ENCODE measurements around the gene PRKD1.

PRKD1 gene

GRCh38 chr14:29536886-29537511 is 390.6 kb downstream of the PRKD1 start:
- Histone ChIP-seq H3K4me1 (ENCODE audit: control insufficient read depth, insufficient read depth, low read length, poor library complexity, severe bottlenecking) (no peaks in the 10 kb centered on the region), H3K36me3 (ENCODE audit: control insufficient read depth, insufficient read depth, low read length) (no peaks in the 10 kb centered on the region), H3K27me3 (replicated peaks; ENCODE audit: control insufficient read depth, insufficient read depth, low read length, poor library complexity, severe bottlenecking) (no peaks in the 10 kb centered on the region), H3K9me3 (ENCODE audit: control insufficient read depth, low read length) (no peaks in the 10 kb centered on the region), H3K27ac (ENCODE audit: insufficient read depth, low read length, poor library complexity, severe bottlenecking) (no peak overlapping the region), H3K4me3 (ENCODE audit: insufficient read depth, low read depth, low read length, poor library complexity, severe bottlenecking) (no peak overlapping the region)
- DNase-seq: no peak

- Histone ChIP-seq H3K27ac (ENCODE audit: insufficient read depth, low read length, poor library complexity, severe bottlenecking) (no peak overlapping the region), H3K4me3 (ENCODE audit: insufficient read depth, low read depth, low read length, poor library complexity, severe bottlenecking) (no peak overlapping the region), H3K9me3 (ENCODE audit: control insufficient read depth, low read length) (no peaks in the 10 kb centered on the region), H3K36me3 (ENCODE audit: control insufficient read depth, insufficient read depth, low read length) (no peaks in the 10 kb centered on the region), H3K4me1 (ENCODE audit: control insufficient read depth, insufficient read depth, low read length, poor library complexity, severe bottlenecking) (no peaks in the 10 kb centered on the region), H3K27me3 (replicated peaks; ENCODE audit: control insufficient read depth, insufficient read depth, low read length, poor library complexity, severe bottlenecking) (no peaks in the 10 kb centered on the region)
- no peak for DNase-seq
These were observed 398.2 kb downstream of the PRKD1 start for GRCh38 chr14:29529418-29529817.

- Histone ChIP-seq H3K27ac (ENCODE audit: insufficient read depth, low read length, poor library complexity, severe bottlenecking) (no peak overlapping the region), H3K4me1 (ENCODE audit: control insufficient read depth, insufficient read depth, low read length, poor library complexity, severe bottlenecking) (no peaks in the 10 kb centered on the region), H3K4me3 (ENCODE audit: insufficient read depth, low read depth, low read length, poor library complexity, severe bottlenecking) (no peak overlapping the region), H3K9me3 (ENCODE audit: control insufficient read depth, low read length) (no peaks in the 10 kb centered on the region), H3K36me3 (ENCODE audit: control insufficient read depth, insufficient read depth, low read length) (no peaks in the 10 kb centered on the region), H3K27me3 (replicated peaks; ENCODE audit: control insufficient read depth, insufficient read depth, low read length, poor library complexity, severe bottlenecking) (no peaks in the 10 kb centered on the region)
- DNase-seq: no peak
These were observed 398.8 kb downstream of the PRKD1 start for GRCh38 chr14:29528889-29529288.

- Histone ChIP-seq H3K27me3 (replicated peaks; ENCODE audit: control insufficient read depth, insufficient read depth, low read length, poor library complexity, severe bottlenecking) (no peaks in the 10 kb centered on the region), H3K4me1 (ENCODE audit: control insufficient read depth, insufficient read depth, low read length, poor library complexity, severe bottlenecking) (no peaks in the 10 kb centered on the region), H3K4me3 (ENCODE audit: insufficient read depth, low read depth, low read length, poor library complexity, severe bottlenecking) (no peak overlapping the region), H3K27ac (ENCODE audit: insufficient read depth, low read length, poor library complexity, severe bottlenecking) (no peak overlapping the region), H3K36me3 (ENCODE audit: control insufficient read depth, insufficient read depth, low read length) (no peaks in the 10 kb centered on the region), H3K9me3 (ENCODE audit: control insufficient read depth, low read length) (no peaks in the 10 kb centered on the region)
- DNase-seq: no peak
These were observed 400.4 kb downstream of the PRKD1 start for GRCh38 chr14:29527286-29527685.
